Stomach smooth muscle (tissue), 2 donors: ENCODE measurements around the gene TMEM140.

Experiments
- H3K27ac ChIP-seq: one replicate; pipeline ENCODE4 v1.7.0; 2013; ENCODE audit warnings: mild to moderate bottlenecking, low read length, inconsistent platforms
- H3K27me3 ChIP-seq, 2 donors: one replicate each; pipeline ENCODE4 v1.7.0; 2013; ENCODE audit warnings: low read length in 2 of 2; ENCODE audit not compliant: insufficient read depth in 2 of 2, control insufficient read depth in 1 of 2
- H3K36me3 ChIP-seq, 2 donors: one replicate each; pipeline ENCODE4 v1.7.0; 2013; ENCODE audit warnings: low read length in 2 of 2; ENCODE audit not compliant: control insufficient read depth in 2 of 2, insufficient read depth in 2 of 2
- H3K4me1 ChIP-seq: one replicate; pipeline ENCODE4 v1.7.0; 2013; ENCODE audit warnings: low read length; ENCODE audit not compliant: control insufficient read depth, insufficient read depth
- H3K4me3 ChIP-seq, 2 donors: one replicate each; pipeline ENCODE4 v1.7.0; 2013; ENCODE audit warnings: low read length in 2 of 2
- H3K9ac ChIP-seq, 2 donors: one replicate each; pipeline ENCODE4 v1.7.0; 2013; ENCODE audit warnings: low read length in 2 of 2, mild to moderate bottlenecking in 1 of 2
- H3K9me3 ChIP-seq, 2 donors: one replicate each; pipeline ENCODE4 v1.7.0; 2013; ENCODE audit warnings: low read length in 2 of 2; ENCODE audit not compliant: control insufficient read depth in 2 of 2
- donor health status: healthy.
- donor health status: Pancreatic carcinoma.

Gene TMEM140

GRCh38 chr7:135184254-135184841 lies 36.5 kb downstream of the TMEM140 start:
- Histone ChIP-seq H3K9me3 (peaks cover 0 to 13% of the 10 kb centered on the region in 2 donors), H3K27ac (no peak overlapping the region), H3K9ac (no peak overlapping the region), H3K27me3 (no peaks in the 10 kb centered on the region), H3K36me3 (peaks cover 30 to 45% of the 10 kb centered on the region in 2 donors), H3K4me3 (no peak overlapping the region), H3K4me1 (no peaks in the 10 kb centered on the region)

- H3K27me3 ChIP-seq = no peaks in the 10 kb centered on the region
- H3K36me3 ChIP-seq = peaks cover 37 to 49% of the 10 kb centered on the region in 2 donors
- H3K9me3 ChIP-seq = peaks cover 0 to 8% of the 10 kb centered on the region in 2 donors
- no peak overlapping the region for H3K4me3 ChIP-seq
- H3K4me1 ChIP-seq = no peaks in the 10 kb centered on the region
- H3K9ac ChIP-seq = no peak overlapping the region
- no peak overlapping the region for H3K27ac ChIP-seq
These were observed 37.8 kb downstream of the TMEM140 start for GRCh38 chr7:135185471-135186260.

- H3K36me3 ChIP-seq = peaks cover 37 to 51% of the 10 kb centered on the region in 2 donors
- no peak overlapping the region for H3K4me3 ChIP-seq
- H3K27ac ChIP-seq = no peak overlapping the region
- H3K9ac ChIP-seq = no peak overlapping the region
- H3K9me3 ChIP-seq = peaks cover 0 to 8% of the 10 kb centered on the region in 2 donors
- no peaks in the 10 kb centered on the region for H3K27me3 ChIP-seq
- no peaks in the 10 kb centered on the region for H3K4me1 ChIP-seq
These were observed 38.3 kb downstream of the TMEM140 start for GRCh38 chr7:135186261-135186540.

- Histone ChIP-seq H3K4me1 (no peaks in the 10 kb centered on the region), H3K4me3 (no peak overlapping the region), H3K27me3 (no peaks in the 10 kb centered on the region), H3K9me3 (peaks cover 0 to 3% of the 10 kb centered on the region in 2 donors), H3K27ac (no peak overlapping the region), H3K36me3 (peaks cover 37 to 51% of the 10 kb centered on the region in 2 donors), H3K9ac (no peak overlapping the region)
These were observed 39.0 kb downstream of the TMEM140 start for GRCh38 chr7:135186841-135187253.

- H3K27ac ChIP-seq = no peak overlapping the region
- no peak overlapping the region for H3K9ac ChIP-seq
- H3K27me3 ChIP-seq = no peaks in the 10 kb centered on the region
- H3K4me1 ChIP-seq = peaks cover 3% of the 10 kb centered on the region
- H3K9me3 ChIP-seq = no peaks in the 10 kb centered on the region
- no peak overlapping the region for H3K4me3 ChIP-seq
- peaks cover 48 to 53% of the 10 kb centered on the region in 2 donors for H3K36me3 ChIP-seq
These were observed 40.6 kb downstream of the TMEM140 start for GRCh38 chr7:135188298-135188984.

- H3K4me1 ChIP-seq = peaks cover 6% of the 10 kb centered on the region
- no peak overlapping the region for H3K9ac ChIP-seq
- H3K9me3 ChIP-seq = no peaks in the 10 kb centered on the region
- no peak overlapping the region for H3K4me3 ChIP-seq
- no peak overlapping the region for H3K27ac ChIP-seq
- H3K36me3 ChIP-seq = peaks cover 46 to 53% of the 10 kb centered on the region in 2 donors
- no peaks in the 10 kb centered on the region for H3K27me3 ChIP-seq
These were observed 41.4 kb downstream of the TMEM140 start for GRCh38 chr7:135189221-135189662.

GRCh38 chr7:135189961-135190360 lies 42.1 kb downstream of the TMEM140 start:
- H3K27ac ChIP-seq = no peak overlapping the region
- no peaks in the 10 kb centered on the region for H3K9me3 ChIP-seq
- peaks cover 9% of the 10 kb centered on the region for H3K4me1 ChIP-seq
- no peak overlapping the region for H3K4me3 ChIP-seq
- peaks cover 46 to 53% of the 10 kb centered on the region in 2 donors for H3K36me3 ChIP-seq
- no peak overlapping the region for H3K9ac ChIP-seq
- no peaks in the 10 kb centered on the region for H3K27me3 ChIP-seq

- peaks cover 9% of the 10 kb centered on the region for H3K4me1 ChIP-seq
- peaks cover 45 to 49% of the 10 kb centered on the region in 2 donors for H3K36me3 ChIP-seq
- no peak overlapping the region for H3K4me3 ChIP-seq
- H3K9me3 ChIP-seq = no peaks in the 10 kb centered on the region
- H3K27me3 ChIP-seq = no peaks in the 10 kb centered on the region
- H3K27ac ChIP-seq = no peak overlapping the region
- H3K9ac ChIP-seq = no peak overlapping the region
These were observed 42.8 kb downstream of the TMEM140 start for GRCh38 chr7:135190703-135191102.

- Histone ChIP-seq H3K36me3 (peaks cover 38 to 51% of the 10 kb centered on the region in 2 donors), H3K9ac (no peak overlapping the region), H3K27me3 (no peaks in the 10 kb centered on the region), H3K4me3 (no peak overlapping the region), H3K4me1 (peaks cover 9% of the 10 kb centered on the region), H3K9me3 (no peaks in the 10 kb centered on the region), H3K27ac (no peak overlapping the region)
These were observed 45.2 kb downstream of the TMEM140 start for GRCh38 chr7:135192914-135193536.

GRCh38 chr7:135193615-135194081 lies 45.8 kb downstream of the TMEM140 start:
- no peak overlapping the region for H3K4me3 ChIP-seq
- H3K9me3 ChIP-seq = no peaks in the 10 kb centered on the region
- no peak overlapping the region for H3K27ac ChIP-seq
- H3K27me3 ChIP-seq = no peaks in the 10 kb centered on the region
- H3K9ac ChIP-seq = no peak overlapping the region
- H3K4me1 ChIP-seq = peaks cover 9% of the 10 kb centered on the region
- H3K36me3 ChIP-seq = peaks cover 32 to 48% of the 10 kb centered on the region in 2 donors
